HepG2 (cell line): ENCODE measurements around the gene LRRC63. TPM values are rescaled to one million over a fixed set of nuclear protein-coding genes. Genes with fewer than 3 reads are reported as not detected.

Experiments used
- ATAC-seq: fragments of 200-7000 bp; cut with Tn5 transposase; 3 replicates; pipeline ENCODE4 v1.9.1; 2020; ENCODE audit warnings: mild to moderate bottlenecking, moderate library complexity
- BruUV-seq: library from RNA; stranded (reverse); fragments of 400-500 nt; replicated peaks from 2 replicates; lab custom pipeline; 2021; lab: Mats Ljungman, UMichigan
- CTCF ChIA-PET: fragments of 300-600 bp; formaldehyde crosslinking; extraction: SDS; loops from one replicate; lab custom pipeline; 2021; ENCODE audit warnings: low total read pairs, inconsistent platforms, low intra/inter-chr PET ratio; lab: Yijun Ruan, JAX
- POLR2A ChIA-PET: fragments of 350-600 bp; sonication (Branson Sonifier 250); formaldehyde crosslinking; loops from one replicate; lab custom pipeline; 2020; ENCODE audit warnings: antibody characterized with exemption, inconsistent platforms; lab: Yijun Ruan, JAX
- DNase-seq: peaks from one replicate; pipeline ENCODE4 v3.0.0-alpha.2; 2015; ENCODE audit warnings: low spot score
- FAIRE-seq: peaks from 3 replicates; lab custom pipeline; 2011; peaks lifted over from hg19 to GRCh38; lab: Jason Lieb, UNC
- H2AFZ ChIP-seq: one replicate; pipeline ENCODE4 v1.6.1; 2011; ENCODE audit warnings: low read length, inconsistent platforms
- H3K27ac ChIP-seq: fragments of 300-600 bp; 3 replicates; pipeline ENCODE4 v1.8.0; 2011; ENCODE audit warnings: mixed run types, mild to moderate bottlenecking, mixed read lengths, low read length, inconsistent platforms; ENCODE audit not compliant: insufficient read depth; ENCODE audit errors: extremely low read length
- H3K27me3 ChIP-seq, 2 experiments: fragments of 200-600 bp in 1 of 2; 2 replicates in 1 of 2; 3 replicates in 1 of 2; pipeline versions ENCODE4 v1.6.0 to v1.8.0; 2011; ENCODE audit warnings: low read length in 2 of 2, mild to moderate bottlenecking in 2 of 2, moderate library complexity in 2 of 2, inconsistent platforms in 1 of 2; ENCODE audit not compliant: insufficient read depth in 2 of 2, control insufficient read depth in 1 of 2
- H3K36me3 ChIP-seq, 2 experiments: fragments of 200-600 bp in 1 of 2; replicated peaks in 1 of 2; 2 replicates in 1 of 2; 3 replicates in 1 of 2; pipeline versions ENCODE4 v1.5.1 to v1.8.0; 2011; ENCODE audit warnings: low read length in 2 of 2, inconsistent platforms in 1 of 2; ENCODE audit not compliant: insufficient read depth in 2 of 2, control insufficient read depth in 1 of 2
- H3K4me1 ChIP-seq: 2 replicates; pipeline ENCODE4 v1.5.1; 2012; ENCODE audit warnings: low read length, inconsistent platforms; ENCODE audit not compliant: insufficient read depth
- H3K4me2 ChIP-seq: 2 replicates; pipeline ENCODE4 v1.6.0; 2011; ENCODE audit warnings: low read depth, low read length, inconsistent platforms
- H3K4me3 ChIP-seq, 3 experiments: fragments of 200-600 bp in 1 of 3; sonication (generic), shearing (Covaris generic) in 1 of 3; replicated peaks in 1 of 3; 2 replicates each; pipeline ENCODE4 v1.5.1; 2011 to 2016; ENCODE audit warnings: low read length in 3 of 3, inconsistent platforms in 2 of 3, low read depth in 2 of 3, mild to moderate bottlenecking in 2 of 3, control low read depth in 1 of 3, mixed read lengths in 1 of 3; ENCODE audit not compliant: insufficient read depth in 1 of 3
- H3K79me2 ChIP-seq: one replicate; pipeline ENCODE4 v1.6.1; 2011; ENCODE audit warnings: low read length, inconsistent platforms; ENCODE audit not compliant: insufficient read depth
- H3K9ac ChIP-seq: 2 replicates; pipeline ENCODE4 v1.6.0; 2011; ENCODE audit warnings: mild to moderate bottlenecking, low read depth, low read length, inconsistent platforms; ENCODE audit not compliant: insufficient read depth
- H3K9me3 ChIP-seq: 2 replicates; pipeline ENCODE4 v1.5.1; 2012; ENCODE audit warnings: mild to moderate bottlenecking, low read length
- H4K20me1 ChIP-seq: 2 replicates; pipeline ENCODE4 v1.6.0; 2011; ENCODE audit warnings: inconsistent platforms, mild to moderate bottlenecking, low read length, moderate library complexity; ENCODE audit not compliant: insufficient read depth
- EZH2 ChIP-seq: conservative IDR thresholded peaks from 2 replicates; pipeline ENCODE4 v1.6.1; 2012; ENCODE audit warnings: mild to moderate bottlenecking, low read depth, low read length, moderate library complexity
- HOXA5 ChIP-seq: sonication (generic); formaldehyde crosslinking; IDR thresholded peaks from 2 replicates; pipeline ENCODE4 v1.4.0; 2020; ENCODE audit warnings: missing genetic modification reagents
- MIXL1 ChIP-seq: IDR thresholded peaks from 2 replicates; pipeline ENCODE4 v1.6.1; 2016
- REL ChIP-seq: sonication (generic); formaldehyde crosslinking; conservative IDR thresholded peaks from 2 replicates; pipeline ENCODE4 v1.8.0; 2022; ENCODE audit warnings: mild to moderate bottlenecking, missing genetic modification reagents, moderate library complexity
- SCMH1 ChIP-seq: sonication (generic); formaldehyde crosslinking; IDR thresholded peaks from 2 replicates; pipeline ENCODE4 v1.9.0; 2021; ENCODE audit warnings: missing genetic modification reagents, mild to moderate bottlenecking, borderline replicate concordance
- SOX6 ChIP-seq, 2 experiments: fragments of 450-650 bp in 1 of 2; sonication (generic) in 1 of 2; formaldehyde crosslinking in 1 of 2; IDR thresholded peaks; 2 replicates each; pipeline versions ENCODE4 v1.4.0 to v1.6.1; 2017 to 2020; ENCODE audit warnings: antibody characterized with exemption in 1 of 2, mild to moderate bottlenecking in 1 of 2, missing genetic modification reagents in 1 of 2
- ZNF12 ChIP-seq: sonication (generic); formaldehyde crosslinking; IDR thresholded peaks from 2 replicates; pipeline ENCODE4 v1.5.0; 2020; ENCODE audit warnings: missing genetic modification reagents
- ZNF205 ChIP-seq: IDR thresholded peaks from 2 replicates; pipeline ENCODE4 v1.6.1; 2018; ENCODE audit warnings: missing biosample characterization, missing genetic modification reagents
- ZNF256 ChIP-seq: sonication (generic); formaldehyde crosslinking; conservative IDR thresholded peaks from 2 replicates; pipeline ENCODE4 v1.4.0; 2020; ENCODE audit warnings: missing genetic modification reagents
- ZNF598 ChIP-seq: sonication (generic); formaldehyde crosslinking; IDR thresholded peaks from 2 replicates; pipeline ENCODE4 v1.5.1; 2020; ENCODE audit warnings: mild to moderate bottlenecking, missing genetic modification reagents, borderline replicate concordance
- ZNF775 ChIP-seq: sonication (generic); formaldehyde crosslinking; IDR thresholded peaks from 2 replicates; pipeline ENCODE4 v1.4.0; 2020; ENCODE audit warnings: missing genetic modification reagents, mild to moderate bottlenecking, moderate library complexity, borderline replicate concordance
- WGBS: methylation state at CpG from one replicate; pipeline ENCODE4 v1.1.6; 2017; ENCODE audit warnings: low lambda C conversion rate; 5-methylcytosine and 5-hydroxymethylcytosine counted together
- in situ Hi-C: cut with HindIII; loops from 2 replicates; pipeline ENCODE4 v1.10.0; 2017; ENCODE audit warnings: low pct_unique_long_range_greater_than_20kb; ENCODE audit not compliant: extremely low pct_ligation_motif_present
- intact Hi-C: fragments of 100-400 bp; cut with micrococcal nuclease; formaldehyde crosslinking; loops from one replicate; pipeline ENCODE4 v1.10.0; 2022; ENCODE audit not compliant: unreplicated experiment
- polyA plus RNA-seq, 8 experiments: library from polyadenylated mRNA; depleted of rRNA in 3 of 8; stranded (reverse) in 7 of 8; unstranded in 1 of 8; fragments of >200 nt; fragmentation: Illumina TruSeq in 4 of 8; extraction: Trizol in 4 of 8; gene quantifications; 2 replicates each; pipeline versions ENCODE4 v1.2.1 to v1.2.3, GENCODE V29; 2011 to 2016; ENCODE audit warnings: low read depth in 4 of 8, missing spikeins in 1 of 8, mixed read lengths in 1 of 8; ENCODE audit not compliant: insufficient read depth in 1 of 8
- total RNA-seq, 5 experiments: library from RNA; depleted of rRNA; stranded (reverse); fragments of >200 nt; fragmentation: Illumina TruSeq; extraction: Trizol; gene quantifications; 2 replicates each; pipeline ENCODE4 v1.2.3, GENCODE V29; 2016; ENCODE audit warnings: low read depth in 1 of 5
- TF ChIP-seq, protein P1 (sequence below): IDR thresholded peaks from 2 replicates; pipeline ENCODE4 v1.6.1; 2016
- TF ChIP-seq, protein P2 (sequence below): IDR thresholded peaks from 2 replicates; pipeline ENCODE4 v1.6.1; 2016; ENCODE audit warnings: control low read depth
- TF ChIP-seq, protein P3 (sequence below): sonication (generic); formaldehyde crosslinking; IDR thresholded peaks from 2 replicates; pipeline ENCODE4 v1.9.0; 2022; ENCODE audit warnings: missing genetic modification reagents, mild to moderate bottlenecking, borderline replicate concordance

Gene LRRC63
- total and polyA plus RNA-seq, 2 of the 13 experiments (the other 11 are each of a cell fraction or from before 2014, with no cell fraction given), result not detected

DNA sequence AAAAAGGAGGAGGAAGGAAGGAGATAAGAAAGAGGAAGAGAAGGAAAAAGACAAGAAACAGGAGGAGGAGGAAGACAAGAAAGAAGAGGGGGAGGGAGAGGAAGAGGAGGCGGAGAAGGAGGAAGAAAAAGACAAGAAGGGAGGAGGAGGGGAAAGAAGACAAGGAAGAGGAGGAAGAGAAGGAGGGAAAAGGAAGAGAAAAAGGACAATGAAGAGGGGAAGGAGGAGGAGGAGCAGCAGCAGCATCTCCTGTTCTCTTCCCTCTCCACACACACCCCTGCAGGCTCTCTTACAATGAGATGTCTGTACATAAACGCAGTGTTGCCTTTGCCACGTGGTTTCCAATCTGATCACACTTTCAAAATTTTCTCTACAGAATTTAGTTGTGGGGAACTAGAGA lies 108.7 kb downstream of the LRRC63 start:
- no peaks in the 10 kb centered on the region for H3K9me3 ChIP-seq
- H3K9ac ChIP-seq, result no peak overlapping the region
- FAIRE-seq (no peak), ATAC-seq (no peak), DNase-seq (no peak)
- intact Hi-C loops, result loop anchor here (2.0 kb wide), 1 partner anchor 514 kb away; no protein-coding TSS in a partner anchor
- H3K4me2 ChIP-seq, result no peak overlapping the region
- H3K36me3 ChIP-seq, result no peaks in the 10 kb centered on the region
- 17% methylated on average over 3 of the region's 3 CpGs for WGBS
- H3K27ac ChIP-seq, result no peak overlapping the region
- no peaks in the 10 kb centered on the region for H3K4me1 ChIP-seq
- CTCF ChIA-PET, result no interaction called here
- BruUV-seq, result no TSS peak
- H4K20me1 ChIP-seq, result no peaks in the 10 kb centered on the region
- H3K79me2 ChIP-seq, result no peaks in the 10 kb centered on the region
- in situ Hi-C loops, result no loop called here
- TF ChIP-seq ZNF598 (CRISPR knock-in tag) (no peak), REL (no peak), ZNF12 (no peak), ZNF775 (CRISPR knock-in tag) (no peak), ZNF205 (no peak), HOXA5 (CRISPR knock-in tag) (no peak), SCMH1 (CRISPR knock-in tag) (no peak), ZNF256 (no peak), EZH2 (no peak), SOX6 (IDR thresholded peaks at IDR 0.05) (no peak), SOX6 (CRISPR knock-in tag; IDR thresholded peaks at IDR 0.05) (no peak), MIXL1 (no peak)
- TF ChIP-seq, protein P1, sequence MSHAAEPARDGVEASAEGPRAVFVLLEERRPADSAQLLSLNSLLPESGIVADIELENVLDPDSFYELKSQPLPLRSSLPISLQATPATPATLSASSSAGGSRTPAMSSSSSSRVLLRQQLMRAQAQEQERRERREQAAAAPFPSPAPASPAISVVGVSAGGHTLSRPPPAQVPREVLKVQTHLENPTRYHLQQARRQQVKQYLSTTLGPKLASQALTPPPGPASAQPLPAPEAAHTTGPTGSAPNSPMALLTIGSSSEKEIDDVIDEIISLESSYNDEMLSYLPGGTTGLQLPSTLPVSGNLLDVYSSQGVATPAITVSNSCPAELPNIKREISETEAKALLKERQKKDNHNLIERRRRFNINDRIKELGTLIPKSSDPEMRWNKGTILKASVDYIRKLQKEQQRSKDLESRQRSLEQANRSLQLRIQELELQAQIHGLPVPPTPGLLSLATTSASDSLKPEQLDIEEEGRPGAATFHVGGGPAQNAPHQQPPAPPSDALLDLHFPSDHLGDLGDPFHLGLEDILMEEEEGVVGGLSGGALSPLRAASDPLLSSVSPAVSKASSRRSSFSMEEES (CRISPR knock-in tag), result no peak
- TF ChIP-seq, protein P2, sequence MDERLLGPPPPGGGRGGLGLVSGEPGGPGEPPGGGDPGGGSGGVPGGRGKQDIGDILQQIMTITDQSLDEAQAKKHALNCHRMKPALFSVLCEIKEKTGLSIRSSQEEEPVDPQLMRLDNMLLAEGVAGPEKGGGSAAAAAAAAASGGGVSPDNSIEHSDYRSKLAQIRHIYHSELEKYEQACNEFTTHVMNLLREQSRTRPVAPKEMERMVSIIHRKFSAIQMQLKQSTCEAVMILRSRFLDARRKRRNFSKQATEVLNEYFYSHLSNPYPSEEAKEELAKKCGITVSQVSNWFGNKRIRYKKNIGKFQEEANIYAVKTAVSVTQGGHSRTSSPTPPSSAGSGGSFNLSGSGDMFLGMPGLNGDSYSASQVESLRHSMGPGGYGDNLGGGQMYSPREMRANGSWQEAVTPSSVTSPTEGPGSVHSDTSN (CRISPR knock-in tag), result no peak
- TF ChIP-seq, protein P3, sequence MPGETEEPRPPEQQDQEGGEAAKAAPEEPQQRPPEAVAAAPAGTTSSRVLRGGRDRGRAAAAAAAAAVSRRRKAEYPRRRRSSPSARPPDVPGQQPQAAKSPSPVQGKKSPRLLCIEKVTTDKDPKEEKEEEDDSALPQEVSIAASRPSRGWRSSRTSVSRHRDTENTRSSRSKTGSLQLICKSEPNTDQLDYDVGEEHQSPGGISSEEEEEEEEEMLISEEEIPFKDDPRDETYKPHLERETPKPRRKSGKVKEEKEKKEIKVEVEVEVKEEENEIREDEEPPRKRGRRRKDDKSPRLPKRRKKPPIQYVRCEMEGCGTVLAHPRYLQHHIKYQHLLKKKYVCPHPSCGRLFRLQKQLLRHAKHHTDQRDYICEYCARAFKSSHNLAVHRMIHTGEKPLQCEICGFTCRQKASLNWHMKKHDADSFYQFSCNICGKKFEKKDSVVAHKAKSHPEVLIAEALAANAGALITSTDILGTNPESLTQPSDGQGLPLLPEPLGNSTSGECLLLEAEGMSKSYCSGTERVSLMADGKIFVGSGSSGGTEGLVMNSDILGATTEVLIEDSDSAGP (CRISPR knock-in tag), result no peak
- peaks cover 0 to 12% of the 10 kb centered on the region in 2 experiments; a peak in 3 of 5 replicates for H3K27me3 ChIP-seq
- no peak overlapping the region for H3K4me3 ChIP-seq
- POLR2A ChIA-PET, result no interaction called here
- H2AFZ ChIP-seq, result no peak overlapping the region
